COR-L47 (cell line): ENCODE measurements around the gene PCBD1.
"Not testable (repeated sequence)": the region's sequence is repeated elsewhere in the genome, so short reads cannot be mapped to it uniquely, and the experiment has no call there.

Source experiments
- DNase-seq: peaks from one replicate; lab custom pipeline; 2025; lab: John Stamatoyannopoulos, UW

Gene PCBD1

GRCh38 chr10:70887804-70888800 lies at the start of gene PCBD1:
PCBD1 (minus strand) TSS chr10:70888565; CDS start chr10:70888533, 32 bp downstream.
- DNase-seq: peak; percentile 43

- no peak for DNase-seq
Observed at GRCh38 chr10:70937661-70938060, 49.3 kb upstream of the PCBD1 start.

- DNase-seq: no peak
Observed at GRCh38 chr10:70936111-70936510, 47.7 kb upstream of the PCBD1 start.

- DNase-seq: no peak
Observed at GRCh38 chr10:70935631-70936030, 47.3 kb upstream of the PCBD1 start.

- no peak for DNase-seq
Observed at GRCh38 chr10:70935125-70935625, 46.8 kb upstream of the PCBD1 start.

GRCh38 chr10:70934701-70935100 lies 46.3 kb upstream of the PCBD1 start:
- DNase-seq: no peak

- no peak for DNase-seq
Observed at GRCh38 chr10:70932392-70933196, 44.2 kb upstream of the PCBD1 start.

- no peak for DNase-seq
Observed at GRCh38 chr10:70931168-70931815, 42.9 kb upstream of the PCBD1 start.

GRCh38 chr10:70930263-70931000 lies 42.1 kb upstream of the PCBD1 start:
- DNase-seq: no peak

GRCh38 chr10:70928140-70928539 lies 39.8 kb upstream of the PCBD1 start:
- no peak for DNase-seq

- no peak for DNase-seq
Observed at GRCh38 chr10:70927189-70927943, 39.0 kb upstream of the PCBD1 start.

GRCh38 chr10:70926226-70927000 lies 38.0 kb upstream of the PCBD1 start:
- no peak for DNase-seq

- no peak for DNase-seq
Observed at GRCh38 chr10:70925377-70926225, 37.2 kb upstream of the PCBD1 start.

- DNase-seq: no peak
Observed at GRCh38 chr10:70923696-70924095, 35.3 kb upstream of the PCBD1 start.

GRCh38 chr10:70921285-70921684 lies 32.9 kb upstream of the PCBD1 start:
- DNase-seq: no peak

GRCh38 chr10:70920519-70920918 lies 32.2 kb upstream of the PCBD1 start:
- peak; percentile 14 for DNase-seq

GRCh38 chr10:70919906-70920305 lies 31.5 kb upstream of the PCBD1 start:
- DNase-seq: not testable (repeated sequence)

GRCh38 chr10:70918851-70919530 lies 30.6 kb upstream of the PCBD1 start:
- no peak for DNase-seq
